Measurements from ENCODE around the gene ATP6V0A4.
"Not testable (repeated sequence)": the region's sequence is repeated elsewhere in the genome, so short reads cannot be mapped to it uniquely, and the experiment has no call there.

The ATP6V0A4 gene

GRCh38 chr7:138697535-138698182, 100.3 kb downstream of the ATP6V0A4 start:
- DNase-seq: no peak

- DNase-seq: not testable (repeated sequence)
These were observed 102.2 kb downstream of the ATP6V0A4 start for GRCh38 chr7:138695776-138696175.

GRCh38 chr7:138695106-138695505, 102.9 kb downstream of the ATP6V0A4 start:
- DNase-seq: no peak

- no peak for DNase-seq
These were observed 106.8 kb downstream of the ATP6V0A4 start for GRCh38 chr7:138691178-138691577.

GRCh38 chr7:138690495-138690894, 107.5 kb downstream of the ATP6V0A4 start:
- DNase-seq: no peak

GRCh38 chr7:138688037-138688436, 110.0 kb downstream of the ATP6V0A4 start:
- DNase-seq: not testable (repeated sequence)

GRCh38 chr7:138684340-138684739, 113.7 kb downstream of the ATP6V0A4 start:
- no peak for DNase-seq

- no peak for DNase-seq
These were observed 118.2 kb downstream of the ATP6V0A4 start for GRCh38 chr7:138679793-138680192.

GRCh38 chr7:138670594-138670993, 127.4 kb downstream of the ATP6V0A4 start:
- DNase-seq: no peak

GRCh38 chr7:138669364-138669763, 128.6 kb downstream of the ATP6V0A4 start:
- DNase-seq: no peak

GRCh38 chr7:138668946-138669345, 129.1 kb downstream of the ATP6V0A4 start:
- no peak for DNase-seq

GRCh38 chr7:138668229-138668596, 129.8 kb downstream of the ATP6V0A4 start:
- no peak for DNase-seq

- no peak for DNase-seq
These were observed 130.3 kb downstream of the ATP6V0A4 start for GRCh38 chr7:138667535-138668228.

- no peak for DNase-seq
These were observed 131.6 kb downstream of the ATP6V0A4 start for GRCh38 chr7:138666385-138666784.

- DNase-seq: no peak
These were observed 132.3 kb downstream of the ATP6V0A4 start for GRCh38 chr7:138665669-138666140.

- no peak for DNase-seq
These were observed 132.7 kb downstream of the ATP6V0A4 start for GRCh38 chr7:138665249-138665648.

- no peak for DNase-seq
These were observed 134.0 kb downstream of the ATP6V0A4 start for GRCh38 chr7:138663725-138664710.

- no peak for DNase-seq
These were observed 135.0 kb downstream of the ATP6V0A4 start for GRCh38 chr7:138662991-138663320.

GRCh38 chr7:138662076-138662990, 135.7 kb downstream of the ATP6V0A4 start:
- DNase-seq: no peak

GRCh38 chr7:138661069-138661635, 136.8 kb downstream of the ATP6V0A4 start:
- DNase-seq: no peak

- DNase-seq: no peak
These were observed 139.1 kb downstream of the ATP6V0A4 start for GRCh38 chr7:138658889-138659288.

- no peak for DNase-seq
These were observed 140.1 kb downstream of the ATP6V0A4 start for GRCh38 chr7:138657854-138658386.

All from right forelimb (tissue), 1 donor.